ENCODE data around the gene ANTXR1. TPM values are rescaled to one million over a fixed set of nuclear protein-coding genes. Genes with fewer than 3 reads are reported as not detected.

The ANTXR1 gene
- total RNA-seq, 1 donor from 2014 or later = 61.1 TPM

DNA sequence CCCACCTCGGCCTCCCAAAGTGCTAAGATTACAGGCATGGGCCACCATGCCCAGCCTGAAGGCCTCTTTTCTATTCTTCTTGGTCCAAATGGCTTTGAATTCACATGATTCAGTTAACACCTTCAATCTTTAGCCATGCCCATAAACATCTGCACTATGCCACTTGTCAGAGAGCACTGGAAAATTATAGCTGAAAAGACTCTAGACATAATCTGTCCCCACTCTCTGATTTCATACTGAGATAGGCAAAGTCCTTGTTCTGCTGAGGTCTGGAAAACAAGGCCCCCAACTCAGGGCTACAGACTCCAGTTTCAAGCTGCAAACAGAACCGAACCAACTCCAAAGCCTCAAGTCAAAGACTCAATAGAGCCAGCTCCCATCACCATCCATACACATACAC, 170.7 kb downstream of the ANTXR1 start:
- Mint-ChIP-seq H3K27me3 (ENCODE audit: low read depth) (no peaks in the 10 kb centered on the region), H3K27ac (ENCODE audit: unreplicated experiment) (no peak overlapping the region), H3K36me3 (ENCODE audit: low read depth) (peaks cover 35% of the 10 kb centered on the region), H3K9me3 (no peaks in the 10 kb centered on the region), H3K4me1 (no peaks in the 10 kb centered on the region), H3K4me3 (no peak overlapping the region)
- no peak for DNase-seq (ENCODE audit: low read depth, low spot score)
- TF ChIP-seq, protein P1, sequence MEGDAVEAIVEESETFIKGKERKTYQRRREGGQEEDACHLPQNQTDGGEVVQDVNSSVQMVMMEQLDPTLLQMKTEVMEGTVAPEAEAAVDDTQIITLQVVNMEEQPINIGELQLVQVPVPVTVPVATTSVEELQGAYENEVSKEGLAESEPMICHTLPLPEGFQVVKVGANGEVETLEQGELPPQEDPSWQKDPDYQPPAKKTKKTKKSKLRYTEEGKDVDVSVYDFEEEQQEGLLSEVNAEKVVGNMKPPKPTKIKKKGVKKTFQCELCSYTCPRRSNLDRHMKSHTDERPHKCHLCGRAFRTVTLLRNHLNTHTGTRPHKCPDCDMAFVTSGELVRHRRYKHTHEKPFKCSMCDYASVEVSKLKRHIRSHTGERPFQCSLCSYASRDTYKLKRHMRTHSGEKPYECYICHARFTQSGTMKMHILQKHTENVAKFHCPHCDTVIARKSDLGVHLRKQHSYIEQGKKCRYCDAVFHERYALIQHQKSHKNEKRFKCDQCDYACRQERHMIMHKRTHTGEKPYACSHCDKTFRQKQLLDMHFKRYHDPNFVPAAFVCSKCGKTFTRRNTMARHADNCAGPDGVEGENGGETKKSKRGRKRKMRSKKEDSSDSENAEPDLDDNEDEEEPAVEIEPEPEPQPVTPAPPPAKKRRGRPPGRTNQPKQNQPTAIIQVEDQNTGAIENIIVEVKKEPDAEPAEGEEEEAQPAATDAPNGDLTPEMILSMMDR (conservative IDR thresholded peaks at IDR 0.05) = no peak

DNA sequence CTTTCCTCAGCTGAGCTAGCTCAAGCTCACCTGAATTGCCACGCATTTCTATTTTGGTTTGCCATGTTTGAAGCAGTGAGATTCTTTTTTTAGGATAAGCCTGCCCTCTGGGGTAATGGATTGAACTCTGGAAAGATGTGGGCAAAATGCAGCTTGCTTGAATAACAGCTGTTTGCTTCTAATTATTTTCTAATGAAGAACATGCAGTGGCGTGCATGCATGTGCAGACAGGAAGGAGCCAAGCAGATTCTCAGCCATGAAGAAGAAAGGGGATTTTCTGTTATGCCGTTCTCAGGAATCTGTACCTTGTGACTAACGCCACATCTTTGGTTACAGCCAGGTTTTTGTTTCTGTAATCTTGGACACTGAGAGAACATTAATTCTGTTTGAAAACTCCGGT, 171.2 kb downstream of the ANTXR1 start:
- no peak overlapping the region for H3K4me3 Mint-ChIP-seq
- H3K27me3 Mint-ChIP-seq (ENCODE audit: low read depth) = peaks cover 4% of the 10 kb centered on the region
- no peaks in the 10 kb centered on the region for H3K4me1 Mint-ChIP-seq
- peaks cover 38% of the 10 kb centered on the region for H3K36me3 Mint-ChIP-seq (ENCODE audit: low read depth)
- no peaks in the 10 kb centered on the region for H3K9me3 Mint-ChIP-seq
- no peak for DNase-seq (ENCODE audit: low read depth, low spot score)
- TF ChIP-seq, protein P1 (conservative IDR thresholded peaks at IDR 0.05) = no peak
- no peak overlapping the region for H3K27ac Mint-ChIP-seq (ENCODE audit: unreplicated experiment)

DNA sequence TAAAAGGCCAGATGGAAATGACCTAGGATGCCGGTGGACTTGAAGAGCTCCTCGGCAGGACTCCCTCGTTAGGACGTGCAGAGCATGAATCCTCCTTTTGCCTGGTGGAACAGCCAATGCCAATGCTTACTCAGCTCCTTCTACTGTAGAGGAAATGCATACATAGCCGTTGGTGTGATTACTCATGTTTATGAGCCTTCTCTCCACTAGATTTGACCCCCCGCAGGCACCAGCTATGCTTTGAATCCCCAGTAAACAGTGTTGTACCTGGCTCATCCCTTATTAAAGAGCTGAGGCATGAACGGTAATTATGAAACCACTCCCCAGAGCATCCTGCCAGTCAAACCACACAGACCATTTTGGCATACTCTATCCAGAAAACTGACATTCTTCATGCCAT, 172.8 kb downstream of the ANTXR1 start:
- TF ChIP-seq, protein P1 (conservative IDR thresholded peaks at IDR 0.05) = no peak
- Mint-ChIP-seq H3K36me3 (ENCODE audit: low read depth) (peaks cover 39% of the 10 kb centered on the region), H3K4me3 (no peak overlapping the region), H3K9me3 (no peaks in the 10 kb centered on the region), H3K27me3 (ENCODE audit: low read depth) (peaks cover 12% of the 10 kb centered on the region), H3K27ac (ENCODE audit: unreplicated experiment) (no peak overlapping the region), H3K4me1 (no peaks in the 10 kb centered on the region)
- DNase-seq (ENCODE audit: low read depth, low spot score) = no peak

DNA sequence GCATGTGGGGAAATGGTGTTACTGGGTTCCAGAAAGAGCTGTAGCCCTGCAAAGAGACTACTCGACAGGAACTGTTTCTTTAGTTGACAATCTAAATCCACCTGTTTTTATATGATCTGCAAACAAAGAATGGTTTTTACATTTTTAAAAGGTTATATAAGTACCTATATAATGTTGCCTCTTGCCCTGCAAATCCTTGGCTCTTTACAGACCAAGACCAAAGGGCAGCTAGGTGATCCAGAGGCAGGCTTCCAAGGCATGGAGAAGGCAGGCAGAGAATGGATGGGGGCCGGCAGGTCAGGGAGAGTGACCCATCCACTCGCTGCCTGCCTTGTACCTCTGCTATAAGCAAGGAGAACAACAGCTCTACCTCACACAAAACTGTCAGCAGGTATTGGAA, 173.6 kb downstream of the ANTXR1 start:
- peaks cover 3% of the 10 kb centered on the region for H3K4me1 Mint-ChIP-seq
- H3K27ac Mint-ChIP-seq (ENCODE audit: unreplicated experiment) = no peak overlapping the region
- H3K36me3 Mint-ChIP-seq (ENCODE audit: low read depth) = peaks cover 35% of the 10 kb centered on the region
- H3K27me3 Mint-ChIP-seq (ENCODE audit: low read depth) = peaks cover 12% of the 10 kb centered on the region
- H3K4me3 Mint-ChIP-seq = no peak overlapping the region
- no peaks in the 10 kb centered on the region for H3K9me3 Mint-ChIP-seq
- TF ChIP-seq, protein P1 (conservative IDR thresholded peaks at IDR 0.05) = no peak
- no peak for DNase-seq (ENCODE audit: low read depth, low spot score)

DNA sequence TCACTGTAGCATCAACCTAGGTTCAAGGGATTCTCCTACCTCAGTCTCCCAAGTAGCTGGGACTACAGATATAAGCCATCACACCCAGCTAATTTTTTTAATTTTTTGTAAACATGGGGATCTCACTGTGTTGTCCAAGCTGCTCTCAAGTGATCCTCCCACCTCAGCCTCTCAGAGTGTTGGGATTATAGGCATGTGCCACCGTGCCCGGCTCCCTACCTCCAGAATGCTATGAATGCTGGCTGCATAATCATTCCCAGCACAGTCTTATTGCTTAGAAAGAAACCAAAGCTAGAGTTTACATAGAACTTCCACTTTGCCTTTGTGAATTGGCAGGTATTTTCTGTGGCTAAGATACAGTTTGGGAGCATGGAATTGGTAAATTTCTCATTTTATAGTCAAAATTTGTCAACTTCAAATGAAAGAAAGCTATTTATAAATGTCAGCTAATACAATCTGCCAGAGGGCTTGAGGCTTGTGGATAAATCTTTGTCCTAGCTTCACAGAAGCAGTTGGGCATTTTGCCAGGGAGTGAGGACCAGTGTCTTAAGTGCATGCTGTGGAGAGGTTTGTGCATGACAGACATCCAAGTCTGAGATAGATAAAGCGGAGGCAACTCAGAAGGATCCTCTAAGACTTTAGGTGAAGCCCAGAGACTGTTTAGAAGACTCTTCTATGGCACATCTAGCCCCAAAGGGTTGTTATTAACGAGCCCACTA, 175.4 kb downstream of the ANTXR1 start:
- Mint-ChIP-seq H3K27me3 (ENCODE audit: low read depth) (peaks cover 15% of the 10 kb centered on the region), H3K36me3 (ENCODE audit: low read depth) (peaks cover 31% of the 10 kb centered on the region), H3K9me3 (no peaks in the 10 kb centered on the region), H3K27ac (ENCODE audit: unreplicated experiment) (no peak overlapping the region), H3K4me3 (no peak overlapping the region), H3K4me1 (peaks cover 6% of the 10 kb centered on the region)
- TF ChIP-seq, protein P1 (conservative IDR thresholded peaks at IDR 0.05) = no peak
- DNase-seq (ENCODE audit: low read depth, low spot score) = no peak

Measured in neural crest cell (in vitro differentiated cells).